ENCODE data around the gene ZSWIM6. TPM values are rescaled to one million over a fixed set of nuclear protein-coding genes. Genes with fewer than 3 reads are reported as not detected.

Gene ZSWIM6
- total RNA-seq, 2 donors from 2014 or later: 4.6 to 5.6 TPM

DNA sequence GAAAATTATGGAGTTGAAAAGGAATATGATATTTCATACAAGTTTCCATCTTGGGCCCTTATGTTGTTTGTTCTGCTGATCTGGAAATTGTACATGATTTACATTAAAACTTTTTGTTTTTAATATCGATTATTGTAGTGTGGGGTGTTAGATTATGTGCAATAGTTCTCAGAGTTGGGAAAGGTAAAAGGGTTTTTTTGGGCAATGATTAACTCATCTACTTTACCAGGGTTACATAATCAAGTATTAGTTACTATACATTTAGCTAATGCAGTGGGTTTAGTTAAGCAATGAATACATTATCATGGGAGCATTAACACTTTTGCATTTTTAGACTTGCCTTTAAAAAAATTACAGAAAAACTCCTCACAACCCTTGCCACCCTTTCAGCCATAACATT, 134.0 kb downstream of the ZSWIM6 start:
- no peaks in the 10 kb centered on the region for H3K36me3 ChIP-seq
- TF ChIP-seq, protein P1, sequence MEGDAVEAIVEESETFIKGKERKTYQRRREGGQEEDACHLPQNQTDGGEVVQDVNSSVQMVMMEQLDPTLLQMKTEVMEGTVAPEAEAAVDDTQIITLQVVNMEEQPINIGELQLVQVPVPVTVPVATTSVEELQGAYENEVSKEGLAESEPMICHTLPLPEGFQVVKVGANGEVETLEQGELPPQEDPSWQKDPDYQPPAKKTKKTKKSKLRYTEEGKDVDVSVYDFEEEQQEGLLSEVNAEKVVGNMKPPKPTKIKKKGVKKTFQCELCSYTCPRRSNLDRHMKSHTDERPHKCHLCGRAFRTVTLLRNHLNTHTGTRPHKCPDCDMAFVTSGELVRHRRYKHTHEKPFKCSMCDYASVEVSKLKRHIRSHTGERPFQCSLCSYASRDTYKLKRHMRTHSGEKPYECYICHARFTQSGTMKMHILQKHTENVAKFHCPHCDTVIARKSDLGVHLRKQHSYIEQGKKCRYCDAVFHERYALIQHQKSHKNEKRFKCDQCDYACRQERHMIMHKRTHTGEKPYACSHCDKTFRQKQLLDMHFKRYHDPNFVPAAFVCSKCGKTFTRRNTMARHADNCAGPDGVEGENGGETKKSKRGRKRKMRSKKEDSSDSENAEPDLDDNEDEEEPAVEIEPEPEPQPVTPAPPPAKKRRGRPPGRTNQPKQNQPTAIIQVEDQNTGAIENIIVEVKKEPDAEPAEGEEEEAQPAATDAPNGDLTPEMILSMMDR (IDR thresholded peaks at IDR 0.05): no peak
- peaks cover 0 to 18% of the 10 kb centered on the region in 2 donors for H3K4me1 ChIP-seq
- no peaks in the 10 kb centered on the region for H3K9me3 ChIP-seq
- no peaks in the 10 kb centered on the region for H3K27me3 ChIP-seq
- no peak overlapping the region for H3K27ac ChIP-seq
- no peak overlapping the region for H3K4me3 ChIP-seq
- DNase-seq (ENCODE audit: low spot score): no peak

DNA sequence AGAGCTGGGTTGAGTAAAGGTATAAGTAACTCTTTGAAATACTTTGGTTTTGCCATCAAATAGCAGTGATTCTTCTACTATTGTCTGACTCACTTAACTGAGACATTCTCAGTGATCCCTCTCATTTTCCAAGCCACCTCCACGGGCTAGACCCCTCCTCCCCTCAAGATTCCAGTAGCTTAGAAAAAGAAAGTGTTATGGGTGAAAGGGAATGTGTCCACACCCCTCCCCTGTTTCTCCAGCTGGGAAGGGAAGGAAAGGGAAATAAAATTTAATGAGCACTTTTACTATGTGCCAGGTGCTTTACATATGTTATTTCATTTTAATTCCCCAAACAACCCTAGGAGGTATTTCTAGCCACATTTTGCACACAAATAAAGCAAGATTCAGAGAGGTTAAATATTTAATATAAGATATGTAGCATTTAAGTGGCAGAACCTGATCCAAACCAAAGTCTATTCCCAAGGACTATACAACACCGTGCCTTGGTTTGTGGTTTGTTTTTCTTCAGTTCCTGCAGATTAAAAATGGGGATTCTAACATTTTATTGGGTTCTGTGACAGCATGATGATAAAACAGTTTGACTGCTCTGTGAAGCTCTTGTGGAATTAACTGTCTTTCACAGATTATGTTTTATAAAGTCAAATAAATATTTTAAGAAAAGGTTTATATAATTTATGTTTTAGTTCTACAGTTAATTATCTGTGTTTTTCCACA, 135.9 kb downstream of the ZSWIM6 start:
- Histone ChIP-seq H3K27ac (no peak overlapping the region), H3K4me1 (peaks cover 0 to 18% of the 10 kb centered on the region in 2 donors)

GRCh38 chr5:61468483-61468865, 136.4 kb downstream of the ZSWIM6 start:
- H3K36me3 ChIP-seq: no peaks in the 10 kb centered on the region
- H3K27ac ChIP-seq: no peak overlapping the region
- no peaks in the 10 kb centered on the region for H3K9me3 ChIP-seq
- no peaks in the 10 kb centered on the region for H3K27me3 ChIP-seq
- TF ChIP-seq, protein P1 (IDR thresholded peaks at IDR 0.05): no peak
- H3K4me3 ChIP-seq: no peak overlapping the region
- H3K4me1 ChIP-seq: peaks cover 0 to 18% of the 10 kb centered on the region in 2 donors
- DNase-seq (ENCODE audit: low spot score): no peak

More for the DNA sequence above, 135.9 kb downstream of the ZSWIM6 start:
- no peaks in the 10 kb centered on the region for H3K27me3 ChIP-seq
- H3K4me3 ChIP-seq: no peak overlapping the region
- DNase-seq (ENCODE audit: low spot score): no peak
- TF ChIP-seq, protein P1 (IDR thresholded peaks at IDR 0.05): no peak
- no peaks in the 10 kb centered on the region for H3K9me3 ChIP-seq
- no peaks in the 10 kb centered on the region for H3K36me3 ChIP-seq

DNA sequence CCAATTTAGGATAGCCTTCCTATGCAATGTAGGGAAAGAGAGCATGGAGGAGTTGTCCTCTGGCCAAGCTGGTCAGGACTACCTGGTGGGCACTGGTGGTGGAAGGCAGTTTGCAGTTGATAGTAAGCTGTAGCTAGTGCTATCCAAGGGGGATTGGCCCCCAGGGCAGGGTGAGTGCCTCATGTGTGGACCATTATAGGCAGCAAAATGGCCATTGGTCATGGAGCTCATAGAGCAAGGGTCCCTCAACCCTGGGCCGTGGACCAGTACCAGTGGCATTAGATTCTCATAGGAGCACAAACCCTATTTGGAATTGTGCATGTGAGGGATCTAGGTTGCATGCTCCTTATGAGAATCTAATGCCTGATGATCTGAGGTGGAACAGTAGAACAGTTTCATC, 139.3 kb downstream of the ZSWIM6 start:
- H3K27ac ChIP-seq: no peak overlapping the region
- H3K27me3 ChIP-seq: no peaks in the 10 kb centered on the region
- no peaks in the 10 kb centered on the region for H3K36me3 ChIP-seq
- DNase-seq (ENCODE audit: low spot score): no peak
- peaks cover 0 to 12% of the 10 kb centered on the region in 2 donors for H3K4me1 ChIP-seq
- H3K4me3 ChIP-seq: no peak overlapping the region
- TF ChIP-seq, protein P1 (IDR thresholded peaks at IDR 0.05): no peak
- no peaks in the 10 kb centered on the region for H3K9me3 ChIP-seq

GRCh38 chr5:61472172-61472958, 140.3 kb downstream of the ZSWIM6 start:
- peaks cover 0 to 11% of the 10 kb centered on the region in 2 donors for H3K4me1 ChIP-seq
- no peak overlapping the region for H3K27ac ChIP-seq
- no peak overlapping the region for H3K4me3 ChIP-seq
- TF ChIP-seq, protein P1 (IDR thresholded peaks at IDR 0.05): no peak
- no peaks in the 10 kb centered on the region for H3K9me3 ChIP-seq
- no peaks in the 10 kb centered on the region for H3K27me3 ChIP-seq
- no peaks in the 10 kb centered on the region for H3K36me3 ChIP-seq
- no peak for DNase-seq (ENCODE audit: low spot score)

Data from right atrium auricular region (tissue), 2 donors.